Nephron progenitor cell (in vitro differentiated cells): ENCODE results near the gene ME1.
A peak's percentile ranks its signal among the peaks of the same experiment; 100 is the strongest.

Experiments
- DNase-seq: peaks from one replicate; pipeline ENCODE4 v3.0.0; 2021
- H3K27ac Mint-ChIP-seq: 2 replicates; pipeline ENCODE4 v1.8.0; 2021; ENCODE audit warnings: mild to moderate bottlenecking, moderate library complexity, mixed read lengths
- H3K27me3 Mint-ChIP-seq: 2 replicates; pipeline ENCODE4 v1.8.0; 2021; ENCODE audit warnings: mild to moderate bottlenecking, low read depth, mixed read lengths; ENCODE audit not compliant: poor library complexity
- H3K36me3 Mint-ChIP-seq: 2 replicates; pipeline ENCODE4 v1.8.0; 2021; ENCODE audit warnings: low read depth, mixed read lengths
- H3K4me1 Mint-ChIP-seq: 2 replicates; pipeline ENCODE4 v1.8.0; 2021; ENCODE audit warnings: mixed read lengths
- H3K4me3 Mint-ChIP-seq: 2 replicates; pipeline ENCODE4 v1.8.0; 2021; ENCODE audit warnings: mild to moderate bottlenecking, moderate library complexity, mixed read lengths
- H3K9me3 Mint-ChIP-seq: 2 replicates; pipeline ENCODE4 v1.8.0; 2021; ENCODE audit warnings: mild to moderate bottlenecking, moderate library complexity, mixed read lengths
- CTCF ChIP-seq: fragments of 200-600 bp; sonication (generic); IDR thresholded peaks from 2 replicates; pipeline ENCODE4 v1.5.0; 2021; ENCODE audit warnings: antibody characterized with exemption

ME1 gene

DNA sequence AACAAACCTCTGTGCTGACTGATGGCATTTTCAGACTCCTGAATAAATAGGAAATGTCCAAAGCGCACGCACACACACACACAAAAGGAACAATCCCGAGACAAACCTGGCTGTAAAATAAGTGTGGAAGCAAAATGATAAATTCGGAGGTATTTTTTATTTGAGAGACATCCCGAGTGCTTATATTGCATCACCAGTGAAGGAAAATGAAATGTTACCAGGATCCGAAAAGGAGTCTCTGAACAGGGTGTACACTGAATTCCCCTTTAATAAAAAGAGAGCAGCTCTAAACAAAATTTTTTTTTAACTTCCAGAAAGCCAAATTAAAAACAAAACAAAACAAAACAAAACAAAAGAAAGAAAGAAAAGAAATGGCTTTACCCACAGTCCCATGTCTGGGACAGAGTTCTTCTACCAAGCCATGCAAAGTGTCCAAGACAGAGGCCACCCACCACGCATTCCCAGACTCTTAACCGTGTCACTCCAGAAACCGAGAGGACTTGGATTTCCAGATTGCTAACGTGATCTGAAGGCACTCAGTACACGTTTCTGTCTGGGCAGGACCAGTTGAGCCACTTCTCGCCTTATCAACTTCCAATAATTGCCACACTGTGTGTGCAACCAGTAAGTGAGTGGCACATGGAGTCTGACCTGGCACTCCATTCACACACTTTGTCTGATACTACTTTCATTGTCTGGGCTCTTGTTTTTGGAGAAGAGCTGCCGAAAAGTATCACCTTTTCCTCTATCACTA lies 817 bp downstream of the ME1 start:
- Mint-ChIP-seq H3K9me3 (peaks cover 10% of the 10 kb centered on the region), H3K4me1 (peaks cover 28% of the 10 kb centered on the region), H3K27me3 (peaks cover 10% of the 10 kb centered on the region), H3K27ac (peak overlapping the region; percentile 72), H3K4me3 (peak overlapping the region; percentile 85), H3K36me3 (peaks cover 11% of the 10 kb centered on the region)
- no peak for TF ChIP-seq CTCF
- peak; percentile 43 for DNase-seq

DNA sequence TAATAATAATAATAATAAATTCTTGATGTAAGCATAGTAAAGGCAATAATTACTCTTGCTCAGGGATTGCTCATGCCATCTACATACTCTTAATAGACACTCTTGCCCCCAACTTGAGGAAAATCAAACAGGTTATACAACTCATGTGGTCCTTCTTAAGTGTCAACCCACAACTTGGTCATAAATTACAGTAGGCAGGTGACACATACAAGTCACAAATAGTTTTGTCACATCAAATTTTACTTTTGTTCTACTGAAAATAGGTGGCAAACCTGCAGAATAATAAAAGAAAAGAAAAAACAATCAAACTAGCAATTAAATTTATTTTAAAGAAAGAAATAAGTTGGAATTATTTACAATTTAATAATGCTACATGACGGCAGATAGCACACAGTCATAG lies 1.6 kb downstream of the ME1 start:
- no peak overlapping the region for H3K27ac Mint-ChIP-seq
- peaks cover 10% of the 10 kb centered on the region for H3K27me3 Mint-ChIP-seq
- peaks cover 28% of the 10 kb centered on the region for H3K4me1 Mint-ChIP-seq
- peaks cover 12% of the 10 kb centered on the region for H3K36me3 Mint-ChIP-seq
- peaks cover 16% of the 10 kb centered on the region for H3K9me3 Mint-ChIP-seq
- no peak for TF ChIP-seq CTCF
- no peak for DNase-seq
- peak overlapping the region; percentile 85 for H3K4me3 Mint-ChIP-seq

DNA sequence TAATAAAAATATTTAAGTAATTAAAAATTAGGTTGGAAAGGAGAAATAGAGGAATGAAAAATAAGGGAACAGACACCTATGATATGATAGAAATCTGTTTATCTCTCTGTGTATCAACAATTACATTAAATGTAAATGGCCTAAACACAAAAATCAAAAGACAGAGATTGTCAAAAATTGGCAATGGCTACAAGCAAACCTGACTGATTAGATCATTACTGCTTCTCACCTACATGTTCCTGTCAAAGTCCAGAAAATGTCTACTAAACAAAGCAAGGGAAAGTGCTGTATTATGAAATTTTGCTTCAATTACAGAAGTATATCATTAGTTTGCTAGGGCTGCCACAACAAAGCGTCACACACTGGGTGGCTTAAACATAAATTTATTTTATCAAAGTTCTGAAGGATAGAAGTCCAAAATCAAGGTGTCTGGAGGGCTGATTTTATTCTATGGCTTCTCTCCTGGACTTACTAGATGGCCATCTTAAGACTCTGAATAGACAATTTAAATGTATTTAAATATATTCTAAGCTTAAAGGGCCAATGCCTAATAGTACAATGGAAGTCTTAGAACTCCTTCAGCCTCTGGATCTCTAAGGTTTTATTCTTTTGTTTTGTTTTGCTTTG lies 6.3 kb downstream of the ME1 start:
- no peak overlapping the region for H3K27ac Mint-ChIP-seq
- no peak overlapping the region for H3K4me3 Mint-ChIP-seq
- H3K4me1 Mint-ChIP-seq, result peaks cover 2% of the 10 kb centered on the region
- H3K27me3 Mint-ChIP-seq, result no peaks in the 10 kb centered on the region
- no peak for TF ChIP-seq CTCF
- no peak for DNase-seq
- peaks cover 16% of the 10 kb centered on the region for H3K9me3 Mint-ChIP-seq
- H3K36me3 Mint-ChIP-seq, result peaks cover 12% of the 10 kb centered on the region

- Mint-ChIP-seq H3K27ac (no peak overlapping the region), H3K9me3 (no peaks in the 10 kb centered on the region)
- DNase-seq, result no peak
Observed at GRCh38 chr6:83417880-83418663, 12.8 kb downstream of the ME1 start.

DNA sequence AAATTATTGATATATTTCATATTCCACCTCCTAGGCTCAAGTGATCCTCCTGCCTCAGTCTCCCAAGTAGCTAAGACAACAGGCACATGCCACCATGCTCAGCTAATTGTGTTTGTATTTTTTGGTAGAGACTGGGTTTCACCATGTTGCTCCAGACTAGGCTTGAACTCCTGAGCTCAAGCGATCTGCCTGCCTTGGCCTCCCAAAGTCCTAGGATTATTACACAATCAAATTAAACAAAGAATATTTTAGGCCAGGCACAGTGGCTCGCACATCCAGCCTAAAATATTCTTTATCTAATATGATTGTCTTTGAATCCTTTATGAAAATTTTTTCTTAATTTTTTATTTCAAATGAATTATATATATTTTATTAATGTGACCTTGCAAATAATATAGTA lies 17.8 kb downstream of the ME1 start:
- H3K4me1 Mint-ChIP-seq, result no peaks in the 10 kb centered on the region
- no peaks in the 10 kb centered on the region for H3K27me3 Mint-ChIP-seq
- no peak overlapping the region for H3K27ac Mint-ChIP-seq
- no peak for DNase-seq
- no peak for TF ChIP-seq CTCF
- H3K36me3 Mint-ChIP-seq, result no peaks in the 10 kb centered on the region
- no peaks in the 10 kb centered on the region for H3K9me3 Mint-ChIP-seq
- H3K4me3 Mint-ChIP-seq, result no peak overlapping the region

More at GRCh38 chr6:83417880-83418663, 12.8 kb downstream of the ME1 start:
- H3K4me1 Mint-ChIP-seq, result no peaks in the 10 kb centered on the region
- TF ChIP-seq CTCF, result peak; percentile 60
- H3K4me3 Mint-ChIP-seq, result no peak overlapping the region
- H3K36me3 Mint-ChIP-seq, result no peaks in the 10 kb centered on the region
- H3K27me3 Mint-ChIP-seq, result no peaks in the 10 kb centered on the region
